Measurements from ENCODE around the gene GUK1.

GRCh38 chr1:228171221-228171891 is 31.3 kb downstream of the GUK1 start:
- TF ChIP-seq, protein P1, sequence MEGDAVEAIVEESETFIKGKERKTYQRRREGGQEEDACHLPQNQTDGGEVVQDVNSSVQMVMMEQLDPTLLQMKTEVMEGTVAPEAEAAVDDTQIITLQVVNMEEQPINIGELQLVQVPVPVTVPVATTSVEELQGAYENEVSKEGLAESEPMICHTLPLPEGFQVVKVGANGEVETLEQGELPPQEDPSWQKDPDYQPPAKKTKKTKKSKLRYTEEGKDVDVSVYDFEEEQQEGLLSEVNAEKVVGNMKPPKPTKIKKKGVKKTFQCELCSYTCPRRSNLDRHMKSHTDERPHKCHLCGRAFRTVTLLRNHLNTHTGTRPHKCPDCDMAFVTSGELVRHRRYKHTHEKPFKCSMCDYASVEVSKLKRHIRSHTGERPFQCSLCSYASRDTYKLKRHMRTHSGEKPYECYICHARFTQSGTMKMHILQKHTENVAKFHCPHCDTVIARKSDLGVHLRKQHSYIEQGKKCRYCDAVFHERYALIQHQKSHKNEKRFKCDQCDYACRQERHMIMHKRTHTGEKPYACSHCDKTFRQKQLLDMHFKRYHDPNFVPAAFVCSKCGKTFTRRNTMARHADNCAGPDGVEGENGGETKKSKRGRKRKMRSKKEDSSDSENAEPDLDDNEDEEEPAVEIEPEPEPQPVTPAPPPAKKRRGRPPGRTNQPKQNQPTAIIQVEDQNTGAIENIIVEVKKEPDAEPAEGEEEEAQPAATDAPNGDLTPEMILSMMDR (IDR thresholded peaks at IDR 0.05) = no peak
- no peak for TF ChIP-seq POLR2AphosphoS5 (IDR thresholded peaks at IDR 0.05)

Data from suprapubic skin (tissue), 3 donors.